Neural crest cell (in vitro differentiated cells): Measurements from ENCODE around the gene LPGAT1. TPM values are rescaled to one million over a fixed set of nuclear protein-coding genes. Genes with fewer than 3 reads are reported as not detected.
A peak's percentile ranks its signal among the peaks of the same experiment; 100 is the strongest.

Experiments
- DNase-seq: peaks from one replicate; pipeline ENCODE4 v3.0.0; 2021; ENCODE audit warnings: low read depth, mixed read lengths, low spot score
- H3K27ac Mint-ChIP-seq: one replicate; pipeline ENCODE4 v1.8.0; 2021; ENCODE audit warnings: mild to moderate bottlenecking, mixed read lengths; ENCODE audit not compliant: unreplicated experiment
- H3K27me3 Mint-ChIP-seq: 2 replicates; pipeline ENCODE4 v1.8.0; 2021; ENCODE audit warnings: low read depth, mild to moderate bottlenecking, mixed read lengths
- H3K36me3 Mint-ChIP-seq: 2 replicates; pipeline ENCODE4 v1.8.0; 2021; ENCODE audit warnings: low read depth, mild to moderate bottlenecking, mixed read lengths
- H3K4me1 Mint-ChIP-seq: 2 replicates; pipeline ENCODE4 v1.8.0; 2021; ENCODE audit warnings: mixed read lengths
- H3K4me3 Mint-ChIP-seq: one replicate; pipeline ENCODE4 v1.8.0; 2021; ENCODE audit warnings: mild to moderate bottlenecking, mixed read lengths
- H3K9me3 Mint-ChIP-seq: 2 replicates; pipeline ENCODE4 v1.8.0; 2021; ENCODE audit warnings: mixed read lengths
- total RNA-seq: library from RNA; stranded (reverse); gene quantifications from 2 replicates; pipeline ENCODE4 v1.2.1, GENCODE V29; 2021
- TF ChIP-seq, protein P1 (sequence below): fragments of 200-600 bp; sonication (generic); conservative IDR thresholded peaks from 2 replicates; pipeline ENCODE4 v1.5.0; 2021; ENCODE audit warnings: antibody characterized with exemption, mild to moderate bottlenecking

Gene LPGAT1
- total RNA-seq, 1 donor from 2014 or later, result 30.3 TPM

GRCh38 chr1:211800925-211801607 is 29.5 kb downstream of the LPGAT1 start:
- TF ChIP-seq, protein P1, sequence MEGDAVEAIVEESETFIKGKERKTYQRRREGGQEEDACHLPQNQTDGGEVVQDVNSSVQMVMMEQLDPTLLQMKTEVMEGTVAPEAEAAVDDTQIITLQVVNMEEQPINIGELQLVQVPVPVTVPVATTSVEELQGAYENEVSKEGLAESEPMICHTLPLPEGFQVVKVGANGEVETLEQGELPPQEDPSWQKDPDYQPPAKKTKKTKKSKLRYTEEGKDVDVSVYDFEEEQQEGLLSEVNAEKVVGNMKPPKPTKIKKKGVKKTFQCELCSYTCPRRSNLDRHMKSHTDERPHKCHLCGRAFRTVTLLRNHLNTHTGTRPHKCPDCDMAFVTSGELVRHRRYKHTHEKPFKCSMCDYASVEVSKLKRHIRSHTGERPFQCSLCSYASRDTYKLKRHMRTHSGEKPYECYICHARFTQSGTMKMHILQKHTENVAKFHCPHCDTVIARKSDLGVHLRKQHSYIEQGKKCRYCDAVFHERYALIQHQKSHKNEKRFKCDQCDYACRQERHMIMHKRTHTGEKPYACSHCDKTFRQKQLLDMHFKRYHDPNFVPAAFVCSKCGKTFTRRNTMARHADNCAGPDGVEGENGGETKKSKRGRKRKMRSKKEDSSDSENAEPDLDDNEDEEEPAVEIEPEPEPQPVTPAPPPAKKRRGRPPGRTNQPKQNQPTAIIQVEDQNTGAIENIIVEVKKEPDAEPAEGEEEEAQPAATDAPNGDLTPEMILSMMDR, result no peak
- no peak for DNase-seq
- Mint-ChIP-seq H3K4me3 (no peak overlapping the region), H3K4me1 (no peaks in the 10 kb centered on the region), H3K36me3 (peaks cover 42% of the 10 kb centered on the region), H3K9me3 (peaks cover 16% of the 10 kb centered on the region), H3K27me3 (no peaks in the 10 kb centered on the region), H3K27ac (peak overlapping the region; percentile 51)

- Mint-ChIP-seq H3K27me3 (no peaks in the 10 kb centered on the region), H3K4me1 (no peaks in the 10 kb centered on the region), H3K27ac (no peak overlapping the region), H3K36me3 (peaks cover 30% of the 10 kb centered on the region), H3K4me3 (no peak overlapping the region), H3K9me3 (peaks cover 7% of the 10 kb centered on the region)
- DNase-seq, result no peak
- TF ChIP-seq, protein P1, result no peak
These were observed 32.6 kb downstream of the LPGAT1 start for GRCh38 chr1:211797994-211798393.

DNA sequence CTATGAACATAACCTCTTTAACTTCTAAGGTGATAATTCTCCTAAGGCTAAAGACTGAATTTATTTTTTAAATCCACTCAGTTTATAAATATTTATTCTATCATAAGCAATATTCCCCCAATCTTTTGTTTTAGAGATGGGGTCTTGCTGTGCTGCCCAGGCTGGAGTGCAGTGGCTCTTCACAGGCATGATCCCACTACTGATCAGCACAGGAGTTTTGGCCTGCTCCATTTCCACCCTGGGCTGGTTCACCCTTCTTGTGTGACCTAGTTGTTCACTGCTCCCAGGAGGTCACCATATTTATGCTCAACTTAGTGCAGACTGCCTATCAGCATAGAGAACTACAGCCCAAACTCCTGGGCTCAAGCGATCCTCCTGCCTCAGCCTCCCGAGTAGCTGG is 38.6 kb downstream of the LPGAT1 start:
- H3K27ac Mint-ChIP-seq, result no peak overlapping the region
- TF ChIP-seq, protein P1, result no peak

DNA sequence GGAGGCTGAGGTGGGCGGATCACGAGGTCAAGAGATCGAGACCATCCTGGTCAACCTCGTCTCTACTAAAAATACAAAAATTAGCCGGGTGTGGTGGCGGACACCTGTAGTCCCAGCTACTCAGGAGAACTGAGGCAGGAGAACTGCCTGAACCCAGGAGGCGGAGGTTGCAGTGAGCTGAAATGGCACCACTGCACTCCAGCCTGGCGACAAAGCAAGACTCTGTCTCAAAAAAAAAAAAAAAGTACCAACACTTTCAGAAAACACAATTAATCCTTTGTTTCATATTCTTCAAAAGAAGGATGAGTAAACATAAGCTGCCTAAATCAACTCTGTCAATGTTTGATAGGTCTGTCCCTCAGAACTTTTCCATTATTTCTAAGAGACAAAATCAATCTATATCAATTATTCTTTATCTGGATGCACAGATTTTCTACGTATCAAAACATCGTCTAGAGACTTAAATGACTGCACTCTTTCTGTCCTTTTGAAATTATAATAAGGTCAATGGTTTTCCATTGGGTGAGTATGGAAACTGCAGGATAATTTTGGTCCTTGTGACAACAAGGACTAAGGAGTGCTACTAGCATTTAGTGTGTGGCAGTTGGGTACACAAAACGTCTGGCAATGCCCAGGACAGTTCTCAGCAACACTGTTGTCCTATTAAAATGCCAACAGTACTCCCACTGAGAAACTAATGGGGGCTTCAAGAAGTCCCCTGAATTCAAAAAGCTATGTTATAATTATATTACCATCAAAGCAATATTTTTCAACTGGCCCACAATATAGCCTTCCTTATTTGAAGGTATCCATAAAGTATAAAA is 40.7 kb downstream of the LPGAT1 start:
- H3K4me1 Mint-ChIP-seq, result peaks cover 11% of the 10 kb centered on the region
- peaks cover 7% of the 10 kb centered on the region for H3K36me3 Mint-ChIP-seq
- no peak for DNase-seq
- no peak overlapping the region for H3K4me3 Mint-ChIP-seq
- no peaks in the 10 kb centered on the region for H3K9me3 Mint-ChIP-seq
- no peaks in the 10 kb centered on the region for H3K27me3 Mint-ChIP-seq
- no peak overlapping the region for H3K27ac Mint-ChIP-seq
- TF ChIP-seq, protein P1, result no peak

More for the DNA sequence above, 38.6 kb downstream of the LPGAT1 start:
- peaks cover 8% of the 10 kb centered on the region for H3K36me3 Mint-ChIP-seq
- no peak overlapping the region for H3K4me3 Mint-ChIP-seq
- H3K4me1 Mint-ChIP-seq, result peaks cover 5% of the 10 kb centered on the region
- DNase-seq, result no peak
- no peaks in the 10 kb centered on the region for H3K27me3 Mint-ChIP-seq
- no peaks in the 10 kb centered on the region for H3K9me3 Mint-ChIP-seq

GRCh38 chr1:211788626-211789025 is 41.9 kb downstream of the LPGAT1 start:
- Mint-ChIP-seq H3K4me1 (peaks cover 14% of the 10 kb centered on the region), H3K27ac (no peak overlapping the region), H3K9me3 (no peaks in the 10 kb centered on the region), H3K36me3 (peaks cover 9% of the 10 kb centered on the region), H3K27me3 (no peaks in the 10 kb centered on the region), H3K4me3 (no peak overlapping the region)
- TF ChIP-seq, protein P1, result no peak
- DNase-seq, result no peak
